NB4 (cell line): ENCODE data around the gene AMBRA1.

ENCODE experiments used
- DNase-seq: peaks from one replicate; pipeline ENCODE4 v3.0.0; 2010; ENCODE audit warnings: low read depth
- H3K4me3 ChIP-seq: one replicate; pipeline ENCODE4 v1.5.1; 2011; ENCODE audit warnings: mild to moderate bottlenecking, low read depth, low read length, moderate library complexity
- MYC ChIP-seq: IDR thresholded peaks from 2 replicates; pipeline ENCODE4 v1.6.1; 2011; ENCODE audit warnings: low read depth, low read length
- POLR2A ChIP-seq: IDR thresholded peaks from 2 replicates; pipeline ENCODE4 v1.6.1; 2011; ENCODE audit warnings: mild to moderate bottlenecking; ENCODE audit not compliant: insufficient read length; ENCODE audit errors: extremely low read depth
- TF ChIP-seq, protein P1 (sequence below): IDR thresholded peaks from one replicate; pipeline ENCODE4 v1.5.1; 2012; ENCODE audit warnings: low read depth, low read length
- TF ChIP-seq, protein P2 (sequence below): IDR thresholded peaks from 2 replicates; pipeline ENCODE4 v1.6.1; 2011; ENCODE audit warnings: low read depth, low read length

AMBRA1 gene

DNA sequence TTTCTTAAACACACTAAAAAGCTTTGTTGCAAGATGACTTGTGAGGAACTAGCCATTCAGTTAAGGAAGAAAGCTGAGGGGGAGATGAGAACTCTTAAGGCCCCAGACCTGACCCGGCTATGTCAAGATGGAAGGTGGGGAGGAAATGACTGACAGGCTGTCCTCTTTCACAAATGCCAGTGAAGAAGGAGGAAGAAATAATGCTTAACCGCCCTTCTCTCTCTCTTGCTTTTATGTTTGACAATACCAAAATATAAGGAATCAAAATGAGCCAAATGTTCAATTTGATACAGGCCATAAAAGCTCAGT is 87.4 kb downstream of the AMBRA1 start:
- DNase-seq, result no peak
- TF ChIP-seq, protein P1, sequence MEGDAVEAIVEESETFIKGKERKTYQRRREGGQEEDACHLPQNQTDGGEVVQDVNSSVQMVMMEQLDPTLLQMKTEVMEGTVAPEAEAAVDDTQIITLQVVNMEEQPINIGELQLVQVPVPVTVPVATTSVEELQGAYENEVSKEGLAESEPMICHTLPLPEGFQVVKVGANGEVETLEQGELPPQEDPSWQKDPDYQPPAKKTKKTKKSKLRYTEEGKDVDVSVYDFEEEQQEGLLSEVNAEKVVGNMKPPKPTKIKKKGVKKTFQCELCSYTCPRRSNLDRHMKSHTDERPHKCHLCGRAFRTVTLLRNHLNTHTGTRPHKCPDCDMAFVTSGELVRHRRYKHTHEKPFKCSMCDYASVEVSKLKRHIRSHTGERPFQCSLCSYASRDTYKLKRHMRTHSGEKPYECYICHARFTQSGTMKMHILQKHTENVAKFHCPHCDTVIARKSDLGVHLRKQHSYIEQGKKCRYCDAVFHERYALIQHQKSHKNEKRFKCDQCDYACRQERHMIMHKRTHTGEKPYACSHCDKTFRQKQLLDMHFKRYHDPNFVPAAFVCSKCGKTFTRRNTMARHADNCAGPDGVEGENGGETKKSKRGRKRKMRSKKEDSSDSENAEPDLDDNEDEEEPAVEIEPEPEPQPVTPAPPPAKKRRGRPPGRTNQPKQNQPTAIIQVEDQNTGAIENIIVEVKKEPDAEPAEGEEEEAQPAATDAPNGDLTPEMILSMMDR, result no peak
- TF ChIP-seq MYC (no peak), POLR2A (no peak)
- TF ChIP-seq, protein P2, sequence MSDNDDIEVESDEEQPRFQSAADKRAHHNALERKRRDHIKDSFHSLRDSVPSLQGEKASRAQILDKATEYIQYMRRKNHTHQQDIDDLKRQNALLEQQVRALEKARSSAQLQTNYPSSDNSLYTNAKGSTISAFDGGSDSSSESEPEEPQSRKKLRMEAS, result no peak
- H3K4me3 ChIP-seq, result no peak overlapping the region

DNA sequence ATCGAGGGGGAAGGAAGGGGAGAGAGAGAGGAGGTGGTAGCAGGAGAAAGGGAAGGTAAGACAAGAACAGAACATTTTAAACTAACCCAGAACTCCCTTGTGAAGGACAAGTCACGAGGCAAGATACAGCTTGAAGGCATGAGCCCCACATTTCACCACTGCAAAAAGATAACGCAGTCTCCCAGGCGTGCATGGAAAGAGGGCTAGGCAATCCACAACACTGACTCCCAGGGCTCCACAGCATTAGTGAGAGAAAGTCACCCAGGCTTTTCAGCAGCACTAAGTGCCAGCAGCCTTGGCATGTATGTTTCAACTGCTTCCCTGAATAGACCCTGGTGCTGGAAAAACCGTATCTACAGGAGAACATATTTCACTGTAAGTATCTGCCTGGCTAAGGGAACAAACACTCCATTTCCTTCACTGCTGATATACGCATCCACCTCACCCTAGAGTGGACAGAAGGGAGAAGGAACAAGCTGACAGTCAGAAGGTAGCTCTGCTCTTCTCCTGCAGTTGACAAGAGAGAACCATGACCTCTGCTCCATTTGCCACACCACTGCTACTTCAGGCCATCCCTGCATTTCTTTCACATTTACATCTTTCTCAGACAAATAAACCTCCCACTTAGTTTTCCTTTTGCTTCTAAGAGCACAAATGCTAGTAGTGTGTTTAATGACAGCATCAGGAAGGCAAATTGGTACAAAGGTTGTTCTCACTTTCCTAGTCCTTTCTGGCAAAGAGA is 87.9 kb downstream of the AMBRA1 start:
- TF ChIP-seq, protein P2, result no peak
- TF ChIP-seq MYC (no peak), POLR2A (no peak)
- TF ChIP-seq, protein P1, result no peak
- no peak for DNase-seq
- H3K4me3 ChIP-seq, result no peak overlapping the region

DNA sequence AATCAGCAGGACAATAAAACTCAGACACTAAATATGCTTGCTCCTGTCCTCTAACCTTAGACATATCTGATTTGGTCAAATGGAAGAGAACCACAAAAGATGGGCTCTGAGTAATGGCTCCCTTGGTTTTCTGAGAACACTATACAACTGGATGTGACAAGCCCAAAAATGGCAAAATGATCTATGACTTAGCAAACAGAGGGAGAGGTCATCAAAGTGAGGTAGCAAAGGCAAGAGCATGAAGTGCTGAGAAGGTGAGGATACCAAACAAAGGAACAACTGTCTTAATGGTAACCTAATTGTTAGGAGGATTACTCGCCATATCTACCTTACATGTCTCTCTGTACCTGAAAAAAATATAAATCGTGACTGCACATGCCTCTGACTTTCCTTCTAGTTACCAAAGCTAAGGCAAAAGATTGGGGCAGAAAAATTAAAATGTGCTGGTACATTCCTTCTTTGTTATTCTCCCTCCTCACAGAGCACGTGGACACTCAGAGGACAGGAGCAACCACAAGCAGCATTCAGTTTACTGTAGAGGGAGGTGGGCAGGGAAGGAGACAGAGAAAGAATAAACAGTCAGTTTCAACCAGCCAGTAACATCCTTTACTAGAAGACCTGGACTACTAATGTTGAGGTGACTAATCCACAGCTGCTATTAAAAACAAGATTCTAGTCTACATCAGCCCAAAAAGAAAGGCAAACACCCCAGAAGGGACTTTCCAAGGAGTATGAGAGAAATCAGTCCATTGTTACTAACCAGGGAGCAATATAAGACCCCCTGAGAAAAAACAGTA is 88.8 kb downstream of the AMBRA1 start:
- TF ChIP-seq MYC (no peak), POLR2A (no peak)
- TF ChIP-seq, protein P1, result no peak
- TF ChIP-seq, protein P2, result no peak
- H3K4me3 ChIP-seq, result no peak overlapping the region
- no peak for DNase-seq

DNA sequence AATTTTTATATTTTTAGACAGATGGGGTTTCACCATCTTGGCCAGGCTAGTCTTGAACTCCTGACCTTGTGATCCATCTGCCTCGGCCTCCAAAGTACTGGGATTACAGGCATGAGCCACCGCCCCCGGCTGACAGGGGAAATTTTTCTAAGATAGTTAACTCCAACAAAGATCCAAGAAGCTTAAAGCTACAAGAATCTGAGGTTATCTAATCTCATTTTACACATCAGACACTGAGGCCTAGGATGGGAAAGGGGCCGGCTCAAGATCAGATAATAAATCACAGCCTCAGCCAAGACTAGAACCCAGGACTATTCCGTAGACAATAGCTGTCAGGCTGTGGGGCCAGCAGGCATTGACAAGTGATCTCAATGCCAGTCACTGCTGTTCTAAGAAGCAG is 94.0 kb downstream of the AMBRA1 start:
- DNase-seq, result no peak
- TF ChIP-seq, protein P1, result no peak
- TF ChIP-seq POLR2A (no peak), MYC (no peak)
- TF ChIP-seq, protein P2, result no peak
- H3K4me3 ChIP-seq, result no peak overlapping the region

DNA sequence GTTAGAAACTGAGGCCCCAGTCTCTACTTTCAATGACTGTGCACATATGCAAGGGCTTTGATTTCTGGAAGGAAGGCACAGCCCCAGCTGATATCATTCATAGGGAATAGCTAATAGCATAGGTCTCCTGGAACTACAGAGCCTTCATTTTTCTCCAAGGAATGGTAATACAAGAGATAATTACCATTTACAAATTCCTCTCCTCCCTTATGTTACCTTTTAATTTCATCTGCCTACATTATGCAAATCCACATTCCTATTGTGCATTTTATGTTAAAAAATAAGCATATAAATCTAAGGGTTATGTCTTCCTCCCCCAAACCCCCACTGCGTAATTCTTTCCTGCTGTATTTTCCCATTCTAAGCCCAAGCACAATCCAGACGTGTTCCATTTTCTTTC is 94.9 kb downstream of the AMBRA1 start:
- no peak for DNase-seq
- H3K4me3 ChIP-seq, result no peak overlapping the region
- TF ChIP-seq MYC (no peak), POLR2A (no peak)
- TF ChIP-seq, protein P2, result no peak
- TF ChIP-seq, protein P1, result no peak
